ENCODE measurements around the gene MITD1. TPM values are rescaled to one million over a fixed set of nuclear protein-coding genes. Genes with fewer than 3 reads are reported as not detected.
A peak's percentile ranks its signal among the peaks of the same experiment; 100 is the strongest.

MITD1 gene
- total and polyA plus RNA-seq, 2 of the 8 experiments (the other 6 are each of a cell fraction or from before 2014, with no cell fraction given) = 15.2 to 31.7 TPM

DNA sequence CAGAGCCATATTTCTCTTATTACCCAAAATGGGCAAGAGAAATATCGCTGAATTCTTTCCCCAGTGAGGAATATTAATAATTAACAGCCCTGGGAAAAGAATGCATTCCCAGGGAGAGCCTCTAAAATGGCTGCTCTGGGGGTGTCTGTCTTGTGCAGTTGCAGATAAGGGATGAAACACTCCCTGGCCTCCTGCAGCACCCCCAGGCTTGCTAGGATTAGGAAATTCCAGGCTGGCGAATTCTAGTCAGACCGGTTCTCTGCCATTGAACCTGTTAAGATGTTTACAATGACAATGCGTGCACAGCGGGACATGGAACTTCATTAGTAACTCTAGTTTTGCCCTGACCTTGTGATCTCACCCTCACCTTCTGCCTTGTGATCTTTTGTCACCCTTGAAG lies 24.6 kb upstream of the MITD1 start (continued):
- TF ChIP-seq, protein P1, sequence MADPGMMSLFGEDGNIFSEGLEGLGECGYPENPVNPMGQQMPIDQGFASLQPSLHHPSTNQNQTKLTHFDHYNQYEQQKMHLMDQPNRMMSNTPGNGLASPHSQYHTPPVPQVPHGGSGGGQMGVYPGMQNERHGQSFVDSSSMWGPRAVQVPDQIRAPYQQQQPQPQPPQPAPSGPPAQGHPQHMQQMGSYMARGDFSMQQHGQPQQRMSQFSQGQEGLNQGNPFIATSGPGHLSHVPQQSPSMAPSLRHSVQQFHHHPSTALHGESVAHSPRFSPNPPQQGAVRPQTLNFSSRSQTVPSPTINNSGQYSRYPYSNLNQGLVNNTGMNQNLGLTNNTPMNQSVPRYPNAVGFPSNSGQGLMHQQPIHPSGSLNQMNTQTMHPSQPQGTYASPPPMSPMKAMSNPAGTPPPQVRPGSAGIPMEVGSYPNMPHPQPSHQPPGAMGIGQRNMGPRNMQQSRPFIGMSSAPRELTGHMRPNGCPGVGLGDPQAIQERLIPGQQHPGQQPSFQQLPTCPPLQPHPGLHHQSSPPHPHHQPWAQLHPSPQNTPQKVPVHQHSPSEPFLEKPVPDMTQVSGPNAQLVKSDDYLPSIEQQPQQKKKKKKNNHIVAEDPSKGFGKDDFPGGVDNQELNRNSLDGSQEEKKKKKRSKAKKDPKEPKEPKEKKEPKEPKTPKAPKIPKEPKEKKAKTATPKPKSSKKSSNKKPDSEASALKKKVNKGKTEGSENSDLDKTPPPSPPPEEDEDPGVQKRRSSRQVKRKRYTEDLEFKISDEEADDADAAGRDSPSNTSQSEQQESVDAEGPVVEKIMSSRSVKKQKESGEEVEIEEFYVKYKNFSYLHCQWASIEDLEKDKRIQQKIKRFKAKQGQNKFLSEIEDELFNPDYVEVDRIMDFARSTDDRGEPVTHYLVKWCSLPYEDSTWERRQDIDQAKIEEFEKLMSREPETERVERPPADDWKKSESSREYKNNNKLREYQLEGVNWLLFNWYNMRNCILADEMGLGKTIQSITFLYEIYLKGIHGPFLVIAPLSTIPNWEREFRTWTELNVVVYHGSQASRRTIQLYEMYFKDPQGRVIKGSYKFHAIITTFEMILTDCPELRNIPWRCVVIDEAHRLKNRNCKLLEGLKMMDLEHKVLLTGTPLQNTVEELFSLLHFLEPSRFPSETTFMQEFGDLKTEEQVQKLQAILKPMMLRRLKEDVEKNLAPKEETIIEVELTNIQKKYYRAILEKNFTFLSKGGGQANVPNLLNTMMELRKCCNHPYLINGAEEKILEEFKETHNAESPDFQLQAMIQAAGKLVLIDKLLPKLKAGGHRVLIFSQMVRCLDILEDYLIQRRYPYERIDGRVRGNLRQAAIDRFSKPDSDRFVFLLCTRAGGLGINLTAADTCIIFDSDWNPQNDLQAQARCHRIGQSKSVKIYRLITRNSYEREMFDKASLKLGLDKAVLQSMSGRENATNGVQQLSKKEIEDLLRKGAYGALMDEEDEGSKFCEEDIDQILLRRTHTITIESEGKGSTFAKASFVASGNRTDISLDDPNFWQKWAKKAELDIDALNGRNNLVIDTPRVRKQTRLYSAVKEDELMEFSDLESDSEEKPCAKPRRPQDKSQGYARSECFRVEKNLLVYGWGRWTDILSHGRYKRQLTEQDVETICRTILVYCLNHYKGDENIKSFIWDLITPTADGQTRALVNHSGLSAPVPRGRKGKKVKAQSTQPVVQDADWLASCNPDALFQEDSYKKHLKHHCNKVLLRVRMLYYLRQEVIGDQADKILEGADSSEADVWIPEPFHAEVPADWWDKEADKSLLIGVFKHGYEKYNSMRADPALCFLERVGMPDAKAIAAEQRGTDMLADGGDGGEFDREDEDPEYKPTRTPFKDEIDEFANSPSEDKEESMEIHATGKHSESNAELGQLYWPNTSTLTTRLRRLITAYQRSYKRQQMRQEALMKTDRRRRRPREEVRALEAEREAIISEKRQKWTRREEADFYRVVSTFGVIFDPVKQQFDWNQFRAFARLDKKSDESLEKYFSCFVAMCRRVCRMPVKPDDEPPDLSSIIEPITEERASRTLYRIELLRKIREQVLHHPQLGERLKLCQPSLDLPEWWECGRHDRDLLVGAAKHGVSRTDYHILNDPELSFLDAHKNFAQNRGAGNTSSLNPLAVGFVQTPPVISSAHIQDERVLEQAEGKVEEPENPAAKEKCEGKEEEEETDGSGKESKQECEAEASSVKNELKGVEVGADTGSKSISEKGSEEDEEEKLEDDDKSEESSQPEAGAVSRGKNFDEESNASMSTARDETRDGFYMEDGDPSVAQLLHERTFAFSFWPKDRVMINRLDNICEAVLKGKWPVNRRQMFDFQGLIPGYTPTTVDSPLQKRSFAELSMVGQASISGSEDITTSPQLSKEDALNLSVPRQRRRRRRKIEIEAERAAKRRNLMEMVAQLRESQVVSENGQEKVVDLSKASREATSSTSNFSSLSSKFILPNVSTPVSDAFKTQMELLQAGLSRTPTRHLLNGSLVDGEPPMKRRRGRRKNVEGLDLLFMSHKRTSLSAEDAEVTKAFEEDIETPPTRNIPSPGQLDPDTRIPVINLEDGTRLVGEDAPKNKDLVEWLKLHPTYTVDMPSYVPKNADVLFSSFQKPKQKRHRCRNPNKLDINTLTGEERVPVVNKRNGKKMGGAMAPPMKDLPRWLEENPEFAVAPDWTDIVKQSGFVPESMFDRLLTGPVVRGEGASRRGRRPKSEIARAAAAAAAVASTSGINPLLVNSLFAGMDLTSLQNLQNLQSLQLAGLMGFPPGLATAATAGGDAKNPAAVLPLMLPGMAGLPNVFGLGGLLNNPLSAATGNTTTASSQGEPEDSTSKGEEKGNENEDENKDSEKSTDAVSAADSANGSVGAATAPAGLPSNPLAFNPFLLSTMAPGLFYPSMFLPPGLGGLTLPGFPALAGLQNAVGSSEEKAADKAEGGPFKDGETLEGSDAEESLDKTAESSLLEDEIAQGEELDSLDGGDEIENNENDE (IDR thresholded peaks at IDR 0.05; ENCODE audit: insufficient replicate concordance, low read length) = no peak
- TF ChIP-seq POU5F1 (IDR thresholded peaks at IDR 0.05; ENCODE audit: low read depth, low read length) (0 out of 2 replicates have a peak, but pooled peaks have one; percentile 32), SRF (IDR thresholded peaks at IDR 0.05; ENCODE audit: low read depth, low read length) (no peak), RXRA (IDR thresholded peaks at IDR 0.05; ENCODE audit: insufficient read depth, low read depth, low read length) (no peak), KDM5A (IDR thresholded peaks at IDR 0.05; ENCODE audit: low read length) (no peak), BCL11A (IDR thresholded peaks at IDR 0.05; ENCODE audit: low read depth in 2 of 2, low read length in 2 of 2) (peak in 1 of 2 experiments; percentile 30), MAFK (IDR thresholded peaks at IDR 0.05; ENCODE audit: low read depth, low read length) (no peak), SP1 (IDR thresholded peaks at IDR 0.05; ENCODE audit: low read depth, low read length) (peak; percentile 88), JUND (IDR thresholded peaks at IDR 0.05; ENCODE audit: low read length) (0 out of 2 replicates have a peak, but pooled peaks have one; percentile 21), SP4 (IDR thresholded peaks at IDR 0.05; ENCODE audit: low read length) (no peak), TCF12 (IDR thresholded peaks at IDR 0.05; ENCODE audit: low read depth, low read length) (peak; percentile 83; the same call in 1 of the 2 replicates)
- TF ChIP-seq, protein P2, sequence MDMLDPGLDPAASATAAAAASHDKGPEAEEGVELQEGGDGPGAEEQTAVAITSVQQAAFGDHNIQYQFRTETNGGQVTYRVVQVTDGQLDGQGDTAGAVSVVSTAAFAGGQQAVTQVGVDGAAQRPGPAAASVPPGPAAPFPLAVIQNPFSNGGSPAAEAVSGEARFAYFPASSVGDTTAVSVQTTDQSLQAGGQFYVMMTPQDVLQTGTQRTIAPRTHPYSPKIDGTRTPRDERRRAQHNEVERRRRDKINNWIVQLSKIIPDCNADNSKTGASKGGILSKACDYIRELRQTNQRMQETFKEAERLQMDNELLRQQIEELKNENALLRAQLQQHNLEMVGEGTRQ (IDR thresholded peaks at IDR 0.05; ENCODE audit: low read length) = no peak
